Measurements from ENCODE around the gene CDHR4.

The CDHR4 gene

GRCh38 chr3:49745986-49746385 is 53.7 kb downstream of the CDHR4 start:
- POLR2A ChIA-PET (ENCODE audit: low non-redundant PET): interaction anchor here (0.7 kb wide), 1 partner anchor 73 kb away, joined by 4 read pairs; no protein-coding TSS in a partner anchor
- CTCF ChIA-PET: no interaction called here
- TF ChIP-seq CTCF (conservative IDR thresholded peaks at IDR 0.05; ENCODE audit: low read depth): no peak
- peak; percentile 40 for DNase-seq (ENCODE audit: low spot score)
- H3K27ac ChIP-seq: no peak overlapping the region

Measured in RWPE1 (cell line).